Mesothelial cell of epicardium (in vitro differentiated cells): ENCODE results near the gene LILRA2. TPM values are rescaled to one million over a fixed set of nuclear protein-coding genes. Genes with fewer than 3 reads are reported as not detected.

Experiments
- DNase-seq, 2 experiments: peaks; one replicate each; pipeline ENCODE4 v3.0.0; 2021; ENCODE audit warnings: low spot score in 2 of 2; ENCODE audit not compliant: unreplicated experiment in 2 of 2
- H3K27ac Mint-ChIP-seq: 2 replicates; pipeline ENCODE4 v1.8.0; 2021; ENCODE audit warnings: mixed read lengths
- H3K27me3 Mint-ChIP-seq: 2 replicates; pipeline ENCODE4 v1.8.0; 2021; ENCODE audit warnings: low read depth, mixed read lengths
- H3K36me3 Mint-ChIP-seq: 2 replicates; pipeline ENCODE4 v1.8.0; 2021; ENCODE audit warnings: mixed read lengths
- H3K4me1 Mint-ChIP-seq: 2 replicates; pipeline ENCODE4 v1.8.0; 2021; ENCODE audit warnings: mixed read lengths
- H3K4me3 Mint-ChIP-seq: 2 replicates; pipeline ENCODE4 v1.8.0; 2021; ENCODE audit warnings: mild to moderate bottlenecking, moderate library complexity, mixed read lengths
- H3K9me3 Mint-ChIP-seq: 2 replicates; pipeline ENCODE4 v1.8.0; 2021; ENCODE audit warnings: mixed read lengths
- CTCF ChIP-seq: fragments of 200-600 bp; sonication (generic); IDR thresholded peaks from one replicate; pipeline ENCODE4 v1.5.0; 2021; ENCODE audit warnings: antibody characterized with exemption; ENCODE audit not compliant: unreplicated experiment
- total RNA-seq: library from RNA; stranded (reverse); gene quantifications from 3 replicates; pipeline ENCODE4 v1.2.1, GENCODE V29; 2021

Gene LILRA2
- total RNA-seq, 1 donor from 2014 or later: not detected

- no peaks in the 10 kb centered on the region for H3K4me1 Mint-ChIP-seq
- H3K36me3 Mint-ChIP-seq: peaks cover 9% of the 10 kb centered on the region
- no peaks in the 10 kb centered on the region for H3K27me3 Mint-ChIP-seq
- DNase-seq: no peak
- H3K9me3 Mint-ChIP-seq: peaks cover 70% of the 10 kb centered on the region
- no peak for TF ChIP-seq CTCF
- no peak overlapping the region for H3K4me3 Mint-ChIP-seq
- H3K27ac Mint-ChIP-seq: no peak overlapping the region
Measured at GRCh38 chr19:54609356-54609791, 35.8 kb downstream of the LILRA2 start.

- Mint-ChIP-seq H3K27ac (no peak overlapping the region), H3K27me3 (no peaks in the 10 kb centered on the region), H3K36me3 (peaks cover 2% of the 10 kb centered on the region), H3K4me3 (no peak overlapping the region), H3K9me3 (peaks cover 77% of the 10 kb centered on the region), H3K4me1 (no peaks in the 10 kb centered on the region)
- no peak for TF ChIP-seq CTCF
- no peak for DNase-seq
Measured at GRCh38 chr19:54612428-54612827, 38.8 kb downstream of the LILRA2 start.

GRCh38 chr19:54614726-54615125 is 41.1 kb downstream of the LILRA2 start:
- Mint-ChIP-seq H3K36me3 (peaks cover 2% of the 10 kb centered on the region), H3K27ac (no peak overlapping the region), H3K4me3 (no peak overlapping the region), H3K27me3 (no peaks in the 10 kb centered on the region), H3K4me1 (no peaks in the 10 kb centered on the region), H3K9me3 (peaks cover 73% of the 10 kb centered on the region)
- no peak for DNase-seq
- TF ChIP-seq CTCF: no peak

- no peaks in the 10 kb centered on the region for H3K4me1 Mint-ChIP-seq
Measured at GRCh38 chr19:54616057-54616456, 42.5 kb downstream of the LILRA2 start.

GRCh38 chr19:54616821-54617560 is 43.4 kb downstream of the LILRA2 start:
- no peak for TF ChIP-seq CTCF
- no peaks in the 10 kb centered on the region for H3K4me1 Mint-ChIP-seq
- H3K27ac Mint-ChIP-seq: no peak overlapping the region
- DNase-seq: no peak
- peaks cover 65% of the 10 kb centered on the region for H3K9me3 Mint-ChIP-seq
- H3K4me3 Mint-ChIP-seq: no peak overlapping the region
- peaks cover 2% of the 10 kb centered on the region for H3K36me3 Mint-ChIP-seq
- no peaks in the 10 kb centered on the region for H3K27me3 Mint-ChIP-seq

More at GRCh38 chr19:54616057-54616456, 42.5 kb downstream of the LILRA2 start:
- Mint-ChIP-seq H3K9me3 (peaks cover 66% of the 10 kb centered on the region), H3K4me3 (no peak overlapping the region), H3K27ac (no peak overlapping the region), H3K27me3 (no peaks in the 10 kb centered on the region), H3K36me3 (peaks cover 2% of the 10 kb centered on the region)
- DNase-seq: no peak
- no peak for TF ChIP-seq CTCF
